NCI-H526 (cell line): ENCODE data around the gene MCC.

Source experiments
- DNase-seq, 2 experiments: peaks; one replicate each; lab custom pipeline; 2025; lab: John Stamatoyannopoulos, UW

The MCC gene

GRCh38 chr5:113202287-113202686, 286.0 kb downstream of the MCC start:
- DNase-seq = no peak

GRCh38 chr5:113201715-113202114, 286.5 kb downstream of the MCC start:
- no peak for DNase-seq

GRCh38 chr5:113199122-113199905, 288.9 kb downstream of the MCC start:
- DNase-seq = peak in 1 of 2 experiments; percentile 5

- no peak for DNase-seq
Measured at GRCh38 chr5:113197456-113198200, 290.6 kb downstream of the MCC start.

GRCh38 chr5:113195771-113196170, 292.5 kb downstream of the MCC start:
- DNase-seq = no peak

- no peak for DNase-seq
Measured at GRCh38 chr5:113195251-113195650, 293.0 kb downstream of the MCC start.

GRCh38 chr5:113194591-113194990, 293.7 kb downstream of the MCC start:
- DNase-seq = no peak

GRCh38 chr5:113194125-113194524, 294.1 kb downstream of the MCC start:
- DNase-seq = no peak

- DNase-seq = no peak
Measured at GRCh38 chr5:113193311-113193978, 294.8 kb downstream of the MCC start.

GRCh38 chr5:113192541-113192940, 295.7 kb downstream of the MCC start:
- no peak for DNase-seq

- DNase-seq = no peak
Measured at GRCh38 chr5:113190347-113190746, 297.9 kb downstream of the MCC start.

- DNase-seq = no peak
Measured at GRCh38 chr5:113189291-113189690, 299.0 kb downstream of the MCC start.

GRCh38 chr5:113188436-113188835, 299.8 kb downstream of the MCC start:
- no peak for DNase-seq

GRCh38 chr5:113187906-113188305, 300.3 kb downstream of the MCC start:
- no peak for DNase-seq

- DNase-seq = no peak
Measured at GRCh38 chr5:113186061-113186460, 302.2 kb downstream of the MCC start.

GRCh38 chr5:113183694-113184093, 304.6 kb downstream of the MCC start:
- DNase-seq = no peak

GRCh38 chr5:113182658-113183344, 305.5 kb downstream of the MCC start:
- DNase-seq = no peak

- no peak for DNase-seq
Measured at GRCh38 chr5:113181853-113182490, 306.3 kb downstream of the MCC start.

GRCh38 chr5:113181409-113181808, 306.8 kb downstream of the MCC start:
- DNase-seq = no peak

- no peak for DNase-seq
Measured at GRCh38 chr5:113179156-113179555, 309.1 kb downstream of the MCC start.

- DNase-seq = no peak
Measured at GRCh38 chr5:113178073-113178779, 310.0 kb downstream of the MCC start.
